HepG2 (cell line): ENCODE measurements around the gene SDR9C7. TPM values are rescaled to one million over a fixed set of nuclear protein-coding genes. Genes with fewer than 3 reads are reported as not detected.

Source experiments
- ATAC-seq: fragments of 200-7000 bp; cut with Tn5 transposase; 3 replicates; pipeline ENCODE4 v1.9.1; 2020; ENCODE audit warnings: mild to moderate bottlenecking, moderate library complexity
- BruUV-seq: library from RNA; stranded (reverse); fragments of 400-500 nt; replicated peaks from 2 replicates; lab custom pipeline; 2021; lab: Mats Ljungman, UMichigan
- CTCF ChIA-PET: fragments of 300-600 bp; formaldehyde crosslinking; extraction: SDS; loops from one replicate; lab custom pipeline; 2021; ENCODE audit warnings: low total read pairs, inconsistent platforms, low intra/inter-chr PET ratio; lab: Yijun Ruan, JAX
- POLR2A ChIA-PET: fragments of 350-600 bp; sonication (Branson Sonifier 250); formaldehyde crosslinking; loops from one replicate; lab custom pipeline; 2020; ENCODE audit warnings: antibody characterized with exemption, inconsistent platforms; lab: Yijun Ruan, JAX
- DNase-seq: peaks from one replicate; pipeline ENCODE4 v3.0.0-alpha.2; 2015; ENCODE audit warnings: low spot score
- FAIRE-seq: peaks from 3 replicates; lab custom pipeline; 2011; peaks lifted over from hg19 to GRCh38; lab: Jason Lieb, UNC
- H2AFZ ChIP-seq: one replicate; pipeline ENCODE4 v1.6.1; 2011; ENCODE audit warnings: low read length, inconsistent platforms
- H3K27ac ChIP-seq: fragments of 300-600 bp; 3 replicates; pipeline ENCODE4 v1.8.0; 2011; ENCODE audit warnings: mixed run types, mild to moderate bottlenecking, mixed read lengths, low read length, inconsistent platforms; ENCODE audit not compliant: insufficient read depth; ENCODE audit errors: extremely low read length
- H3K27me3 ChIP-seq, 2 experiments: fragments of 200-600 bp in 1 of 2; 2 replicates in 1 of 2; 3 replicates in 1 of 2; pipeline versions ENCODE4 v1.6.0 to v1.8.0; 2011; ENCODE audit warnings: low read length in 2 of 2, mild to moderate bottlenecking in 2 of 2, moderate library complexity in 2 of 2, inconsistent platforms in 1 of 2; ENCODE audit not compliant: insufficient read depth in 2 of 2, control insufficient read depth in 1 of 2
- H3K36me3 ChIP-seq, 2 experiments: fragments of 200-600 bp in 1 of 2; replicated peaks in 1 of 2; 2 replicates in 1 of 2; 3 replicates in 1 of 2; pipeline versions ENCODE4 v1.5.1 to v1.8.0; 2011; ENCODE audit warnings: low read length in 2 of 2, inconsistent platforms in 1 of 2; ENCODE audit not compliant: insufficient read depth in 2 of 2, control insufficient read depth in 1 of 2
- H3K4me1 ChIP-seq: 2 replicates; pipeline ENCODE4 v1.5.1; 2012; ENCODE audit warnings: low read length, inconsistent platforms; ENCODE audit not compliant: insufficient read depth
- H3K4me2 ChIP-seq: 2 replicates; pipeline ENCODE4 v1.6.0; 2011; ENCODE audit warnings: low read depth, low read length, inconsistent platforms
- H3K4me3 ChIP-seq, 3 experiments: fragments of 200-600 bp in 1 of 3; sonication (generic), shearing (Covaris generic) in 1 of 3; replicated peaks in 1 of 3; 2 replicates each; pipeline ENCODE4 v1.5.1; 2011 to 2016; ENCODE audit warnings: low read length in 3 of 3, inconsistent platforms in 2 of 3, low read depth in 2 of 3, mild to moderate bottlenecking in 2 of 3, control low read depth in 1 of 3, mixed read lengths in 1 of 3; ENCODE audit not compliant: insufficient read depth in 1 of 3
- H3K79me2 ChIP-seq: one replicate; pipeline ENCODE4 v1.6.1; 2011; ENCODE audit warnings: low read length, inconsistent platforms; ENCODE audit not compliant: insufficient read depth
- H3K9ac ChIP-seq: 2 replicates; pipeline ENCODE4 v1.6.0; 2011; ENCODE audit warnings: mild to moderate bottlenecking, low read depth, low read length, inconsistent platforms; ENCODE audit not compliant: insufficient read depth
- H3K9me3 ChIP-seq: 2 replicates; pipeline ENCODE4 v1.5.1; 2012; ENCODE audit warnings: mild to moderate bottlenecking, low read length
- H4K20me1 ChIP-seq: 2 replicates; pipeline ENCODE4 v1.6.0; 2011; ENCODE audit warnings: inconsistent platforms, mild to moderate bottlenecking, low read length, moderate library complexity; ENCODE audit not compliant: insufficient read depth
- ATF7 ChIP-seq, 2 experiments: fragments of 450-650 bp in 1 of 2; sonication (generic) in 1 of 2; formaldehyde crosslinking in 1 of 2; IDR thresholded peaks; 2 replicates each; pipeline versions ENCODE4 v1.4.0 to v1.6.1; 2016 to 2020; ENCODE audit warnings: antibody characterized with exemption in 1 of 2, mild to moderate bottlenecking in 1 of 2, missing genetic modification reagents in 1 of 2
- CBX2 ChIP-seq, 2 experiments: fragments of 200-600 bp in 1 of 2; sonication (generic); formaldehyde crosslinking in 1 of 2; IDR thresholded peaks; 2 replicates each; pipeline versions ENCODE4 v1.7.0 to v1.8.1; 2018 to 2022; ENCODE audit warnings: low read depth in 2 of 2, low read length in 1 of 2, mild to moderate bottlenecking in 1 of 2, missing genetic modification reagents in 1 of 2
- KDM1A ChIP-seq: IDR thresholded peaks from 2 replicates; pipeline ENCODE4 v1.6.1; 2016; ENCODE audit warnings: missing compliant biosample characterization
- REL ChIP-seq: sonication (generic); formaldehyde crosslinking; conservative IDR thresholded peaks from 2 replicates; pipeline ENCODE4 v1.8.0; 2022; ENCODE audit warnings: mild to moderate bottlenecking, missing genetic modification reagents, moderate library complexity
- ZNF160 ChIP-seq: sonication (generic); formaldehyde crosslinking; IDR thresholded peaks from 2 replicates; pipeline ENCODE4 v1.8.0; 2022; ENCODE audit warnings: mild to moderate bottlenecking, inconsistent platforms, missing genetic modification reagents
- ZNF75D ChIP-seq: sonication (generic); formaldehyde crosslinking; IDR thresholded peaks from 2 replicates; pipeline ENCODE4 v1.8.1; 2023; ENCODE audit warnings: missing genetic modification reagents, mild to moderate bottlenecking, borderline replicate concordance
- ZNF839 ChIP-seq: sonication (generic); formaldehyde crosslinking; IDR thresholded peaks from 2 replicates; pipeline ENCODE4 v1.4.0; 2020; ENCODE audit warnings: missing genetic modification reagents, mild to moderate bottlenecking, borderline replicate concordance
- WGBS: methylation state at CpG from one replicate; pipeline ENCODE4 v1.1.6; 2017; ENCODE audit warnings: low lambda C conversion rate; 5-methylcytosine and 5-hydroxymethylcytosine counted together
- in situ Hi-C: cut with HindIII; loops from 2 replicates; pipeline ENCODE4 v1.10.0; 2017; ENCODE audit warnings: low pct_unique_long_range_greater_than_20kb; ENCODE audit not compliant: extremely low pct_ligation_motif_present
- intact Hi-C: fragments of 100-400 bp; cut with micrococcal nuclease; formaldehyde crosslinking; loops from one replicate; pipeline ENCODE4 v1.10.0; 2022; ENCODE audit not compliant: unreplicated experiment
- polyA plus RNA-seq, 8 experiments: library from polyadenylated mRNA; depleted of rRNA in 3 of 8; stranded (reverse) in 7 of 8; unstranded in 1 of 8; fragments of >200 nt; fragmentation: Illumina TruSeq in 4 of 8; extraction: Trizol in 4 of 8; gene quantifications; 2 replicates each; pipeline versions ENCODE4 v1.2.1 to v1.2.3, GENCODE V29; 2011 to 2016; ENCODE audit warnings: low read depth in 4 of 8, missing spikeins in 1 of 8, mixed read lengths in 1 of 8; ENCODE audit not compliant: insufficient read depth in 1 of 8
- total RNA-seq, 5 experiments: library from RNA; depleted of rRNA; stranded (reverse); fragments of >200 nt; fragmentation: Illumina TruSeq; extraction: Trizol; gene quantifications; 2 replicates each; pipeline ENCODE4 v1.2.3, GENCODE V29; 2016; ENCODE audit warnings: low read depth in 1 of 5
- TF ChIP-seq, protein P1 (sequence below): sonication (generic); formaldehyde crosslinking; IDR thresholded peaks from 2 replicates; pipeline ENCODE4 v1.9.0; 2021; ENCODE audit warnings: mild to moderate bottlenecking, missing genetic modification reagents
- TF ChIP-seq, protein P2 (sequence below): sonication (generic); formaldehyde crosslinking; IDR thresholded peaks from 2 replicates; pipeline ENCODE4 v1.8.0; 2022; ENCODE audit warnings: low read depth, missing genetic modification reagents

Gene SDR9C7
- total and polyA plus RNA-seq, 2 of the 13 experiments (the other 11 are each of a cell fraction or from before 2014, with no cell fraction given), result 0.04 TPM; not detected in 1

DNA sequence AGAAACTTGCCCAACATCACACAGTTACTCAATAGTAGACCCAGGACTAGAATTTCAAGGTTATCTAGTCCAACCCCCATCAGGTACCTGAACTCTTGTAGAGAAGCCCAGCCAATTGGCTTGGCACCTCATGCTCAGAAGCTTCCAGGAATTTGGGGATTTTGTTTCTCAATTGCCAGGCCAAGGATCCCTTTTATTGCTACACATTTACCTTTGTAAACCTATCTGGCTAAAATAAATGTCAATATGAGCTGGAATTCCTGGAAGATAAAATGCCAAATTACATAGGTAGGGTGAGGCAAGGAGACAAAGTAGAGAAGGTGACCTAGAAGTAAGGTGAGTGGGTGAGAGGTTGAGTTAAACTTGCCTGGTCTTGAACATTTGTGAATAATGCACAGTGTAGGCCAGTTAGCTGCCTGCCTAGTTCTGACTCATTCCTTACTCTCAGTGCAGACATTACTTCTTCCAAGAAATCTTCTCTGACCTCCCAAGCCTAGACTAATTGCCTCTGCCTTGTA, 36.3 kb downstream of the SDR9C7 start:
- ATAC-seq (no peak), FAIRE-seq (no peak), DNase-seq (no peak)
- ChIA-PET POLR2A (no interaction called here), CTCF (no interaction called here)
- H3K9me3 ChIP-seq, result no peaks in the 10 kb centered on the region
- no TSS peak for BruUV-seq
- no peak overlapping the region for H3K27ac ChIP-seq
- H3K4me3 ChIP-seq, result no peak overlapping the region
- no peak overlapping the region for H3K9ac ChIP-seq
- H3K27me3 ChIP-seq, result no peaks in the 10 kb centered on the region; a peak in 1 of 5 replicates
- no peaks in the 10 kb centered on the region for H4K20me1 ChIP-seq
- no peaks in the 10 kb centered on the region; the same call in 1 of the 2 replicates for H3K4me1 ChIP-seq
- no peak overlapping the region for H3K4me2 ChIP-seq
- H3K79me2 ChIP-seq, result no peaks in the 10 kb centered on the region
- TF ChIP-seq ZNF839 (CRISPR knock-in tag) (no peak), REL (CRISPR knock-in tag) (no peak), ZNF160 (CRISPR knock-in tag) (no peak), ZNF75D (no peak)
- H2AFZ ChIP-seq, result no peak overlapping the region
- H3K36me3 ChIP-seq, result no peaks in the 10 kb centered on the region
- in situ Hi-C loops, result no loop called here
- intact Hi-C loops, result no loop called here

GRCh38 chr12:56896082-56896481, 38.1 kb downstream of the SDR9C7 start:
- H3K4me3 ChIP-seq, result no peak overlapping the region
- no peaks in the 10 kb centered on the region for H3K36me3 ChIP-seq
- no peaks in the 10 kb centered on the region; the same call in 1 of the 2 replicates for H3K4me1 ChIP-seq
- intact Hi-C loops (no loop called here), in situ Hi-C loops (no loop called here)
- H3K4me2 ChIP-seq, result no peak overlapping the region
- H3K79me2 ChIP-seq, result no peaks in the 10 kb centered on the region
- H4K20me1 ChIP-seq, result no peaks in the 10 kb centered on the region
- H2AFZ ChIP-seq, result no peak overlapping the region
- no peaks in the 10 kb centered on the region for H3K27me3 ChIP-seq
- no peak overlapping the region for H3K9ac ChIP-seq
- no TSS peak for BruUV-seq
- no peaks in the 10 kb centered on the region for H3K9me3 ChIP-seq
- ChIA-PET POLR2A (no interaction called here), CTCF (no interaction called here)
- no peak for ATAC-seq
- 35% methylated on average over 1 of the region's 1 CpG for WGBS
- no peak for DNase-seq
- peak; percentile 62 for FAIRE-seq
- H3K27ac ChIP-seq, result no peak overlapping the region
- TF ChIP-seq, protein P1, sequence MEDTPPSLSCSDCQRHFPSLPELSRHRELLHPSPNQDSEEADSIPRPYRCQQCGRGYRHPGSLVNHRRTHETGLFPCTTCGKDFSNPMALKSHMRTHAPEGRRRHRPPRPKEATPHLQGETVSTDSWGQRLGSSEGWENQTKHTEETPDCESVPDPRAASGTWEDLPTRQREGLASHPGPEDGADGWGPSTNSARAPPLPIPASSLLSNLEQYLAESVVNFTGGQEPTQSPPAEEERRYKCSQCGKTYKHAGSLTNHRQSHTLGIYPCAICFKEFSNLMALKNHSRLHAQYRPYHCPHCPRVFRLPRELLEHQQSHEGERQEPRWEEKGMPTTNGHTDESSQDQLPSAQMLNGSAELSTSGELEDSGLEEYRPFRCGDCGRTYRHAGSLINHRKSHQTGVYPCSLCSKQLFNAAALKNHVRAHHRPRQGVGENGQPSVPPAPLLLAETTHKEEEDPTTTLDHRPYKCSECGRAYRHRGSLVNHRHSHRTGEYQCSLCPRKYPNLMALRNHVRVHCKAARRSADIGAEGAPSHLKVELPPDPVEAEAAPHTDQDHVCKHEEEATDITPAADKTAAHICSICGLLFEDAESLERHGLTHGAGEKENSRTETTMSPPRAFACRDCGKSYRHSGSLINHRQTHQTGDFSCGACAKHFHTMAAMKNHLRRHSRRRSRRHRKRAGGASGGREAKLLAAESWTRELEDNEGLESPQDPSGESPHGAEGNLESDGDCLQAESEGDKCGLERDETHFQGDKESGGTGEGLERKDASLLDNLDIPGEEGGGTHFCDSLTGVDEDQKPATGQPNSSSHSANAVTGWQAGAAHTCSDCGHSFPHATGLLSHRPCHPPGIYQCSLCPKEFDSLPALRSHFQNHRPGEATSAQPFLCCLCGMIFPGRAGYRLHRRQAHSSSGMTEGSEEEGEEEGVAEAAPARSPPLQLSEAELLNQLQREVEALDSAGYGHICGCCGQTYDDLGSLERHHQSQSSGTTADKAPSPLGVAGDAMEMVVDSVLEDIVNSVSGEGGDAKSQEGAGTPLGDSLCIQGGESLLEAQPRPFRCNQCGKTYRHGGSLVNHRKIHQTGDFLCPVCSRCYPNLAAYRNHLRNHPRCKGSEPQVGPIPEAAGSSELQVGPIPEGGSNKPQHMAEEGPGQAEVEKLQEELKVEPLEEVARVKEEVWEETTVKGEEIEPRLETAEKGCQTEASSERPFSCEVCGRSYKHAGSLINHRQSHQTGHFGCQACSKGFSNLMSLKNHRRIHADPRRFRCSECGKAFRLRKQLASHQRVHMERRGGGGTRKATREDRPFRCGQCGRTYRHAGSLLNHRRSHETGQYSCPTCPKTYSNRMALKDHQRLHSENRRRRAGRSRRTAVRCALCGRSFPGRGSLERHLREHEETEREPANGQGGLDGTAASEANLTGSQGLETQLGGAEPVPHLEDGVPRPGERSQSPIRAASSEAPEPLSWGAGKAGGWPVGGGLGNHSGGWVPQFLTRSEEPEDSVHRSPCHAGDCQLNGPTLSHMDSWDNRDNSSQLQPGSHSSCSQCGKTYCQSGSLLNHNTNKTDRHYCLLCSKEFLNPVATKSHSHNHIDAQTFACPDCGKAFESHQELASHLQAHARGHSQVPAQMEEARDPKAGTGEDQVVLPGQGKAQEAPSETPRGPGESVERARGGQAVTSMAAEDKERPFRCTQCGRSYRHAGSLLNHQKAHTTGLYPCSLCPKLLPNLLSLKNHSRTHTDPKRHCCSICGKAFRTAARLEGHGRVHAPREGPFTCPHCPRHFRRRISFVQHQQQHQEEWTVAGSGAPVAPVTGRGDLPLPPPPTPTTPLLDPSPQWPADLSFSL, result peak; percentile 84
- TF ChIP-seq, protein P2, sequence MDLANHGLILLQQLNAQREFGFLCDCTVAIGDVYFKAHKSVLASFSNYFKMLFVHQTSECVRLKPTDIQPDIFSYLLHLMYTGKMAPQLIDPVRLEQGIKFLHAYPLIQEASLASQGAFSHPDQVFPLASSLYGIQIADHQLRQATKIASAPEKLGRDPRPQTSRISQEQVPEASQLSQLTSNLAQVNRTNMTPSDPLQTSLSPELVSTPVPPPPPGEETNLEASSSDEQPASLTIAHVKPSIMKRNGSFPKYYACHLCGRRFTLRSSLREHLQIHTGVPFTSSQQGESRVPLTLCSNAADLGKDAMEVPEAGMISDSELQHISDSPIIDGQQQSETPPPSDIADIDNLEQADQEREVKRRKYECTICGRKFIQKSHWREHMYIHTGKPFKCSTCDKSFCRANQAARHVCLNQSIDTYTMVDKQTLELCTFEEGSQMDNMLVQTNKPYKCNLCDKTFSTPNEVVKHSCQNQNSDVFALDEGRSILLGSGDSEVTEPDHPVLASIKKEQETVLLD, result no peak
- TF ChIP-seq ATF7 (IDR thresholded peaks at IDR 0.05), result 0 out of 2 replicates have a peak, but pooled peaks have one; percentile 4
- no peak for TF ChIP-seq ATF7 (CRISPR knock-in tag; IDR thresholded peaks at IDR 0.05)
- TF ChIP-seq KDM1A (CRISPR knock-in tag), result no peak
- no peak for TF ChIP-seq CBX2 (IDR thresholded peaks at IDR 0.05; ENCODE audit: low read depth, low read length)
- TF ChIP-seq CBX2 (CRISPR knock-in tag; IDR thresholded peaks at IDR 0.05; ENCODE audit: low read depth), result no peak
